ENCODE measurements around the gene FZD1. TPM values are rescaled to one million over a fixed set of nuclear protein-coding genes. Genes with fewer than 3 reads are reported as not detected.

FZD1 gene
- total and polyA plus RNA-seq, 2 of the 8 experiments (the other 6 are each of a cell fraction or from before 2014, with no cell fraction given): 0.62 to 0.91 TPM

DNA sequence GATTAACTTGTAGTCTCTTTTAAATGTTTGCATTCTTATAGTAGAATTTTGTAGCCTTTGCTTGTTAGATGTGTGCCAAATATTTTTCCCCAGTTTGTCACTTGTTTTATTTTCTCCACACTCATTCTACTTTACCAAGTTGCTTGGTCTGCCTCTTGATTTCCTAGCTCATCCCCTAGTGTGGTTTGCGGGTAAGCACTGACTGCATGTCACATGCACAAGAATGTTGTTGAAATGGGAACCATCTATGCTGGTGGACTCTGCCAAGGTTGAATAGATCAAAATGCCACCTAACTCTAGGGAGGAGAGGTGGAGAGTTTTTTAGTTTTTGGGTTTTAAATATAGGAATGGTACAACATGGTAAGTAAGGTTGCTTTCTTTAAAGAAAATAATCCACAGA lies 47.6 kb downstream of the FZD1 start:
- DNase-seq (ENCODE audit: low read depth in 1 of 2, low spot score in 2 of 2) (no peak), FAIRE-seq (no peak)
- Histone ChIP-seq H3K56ac (replicated peaks; ENCODE audit: insufficient read length, low read depth, low read length) (no peak overlapping the region), H3K9ac (replicated peaks in 1 of 4; ENCODE audit: extremely low read depth in 1 of 4, low read depth in 3 of 4, low read length in 3 of 4) (no peak overlapping the region), H3K27me3 (replicated peaks in 1 of 4; ENCODE audit: control insufficient read depth in 3 of 4, extremely low read depth in 1 of 4, insufficient read depth in 3 of 4, low read length in 3 of 4) (no peaks in the 10 kb centered on the region), H3K4me1 (replicated peaks in 1 of 4; ENCODE audit: control insufficient read depth in 3 of 4, insufficient read depth in 4 of 4, low read length in 3 of 4) (no peaks in the 10 kb centered on the region), H3K36me3 (ENCODE audit: control insufficient read depth in 2 of 4, insufficient read depth in 4 of 4, low read length in 3 of 4) (no peaks in the 10 kb centered on the region), H2AFZ (ENCODE audit: low read length) (no peak overlapping the region), H4K5ac (ENCODE audit: insufficient read length, low read depth, low read length) (no peak overlapping the region), H3K4me3 (ENCODE audit: extremely low read depth in 1 of 4, insufficient read depth in 2 of 4, low read depth in 3 of 4, low read length in 4 of 4) (no peak overlapping the region), H3K14ac (ENCODE audit: insufficient read length) (no peak overlapping the region), H3K18ac (ENCODE audit: extremely low read depth, low read length) (no peak overlapping the region), H2BK15ac (ENCODE audit: low read length) (no peak overlapping the region), H3K9me3 (ENCODE audit: insufficient read depth in 2 of 2, low read depth in 1 of 2, low read length in 1 of 2) (no peaks in the 10 kb centered on the region), H3K27ac (ENCODE audit: low read depth, low read length) (no peak overlapping the region), H4K20me1 (replicated peaks in 1 of 2; ENCODE audit: control insufficient read depth in 1 of 2, insufficient read depth in 2 of 2, low read length in 2 of 2) (no peaks in the 10 kb centered on the region), H2BK12ac (ENCODE audit: low read depth, low read length) (no peak overlapping the region), H4K91ac (replicated peaks; ENCODE audit: insufficient read length, low read length) (no peak overlapping the region), H2BK120ac (replicated peaks; ENCODE audit: low read depth, low read length) (no peak overlapping the region), H4K8ac (ENCODE audit: extremely low read depth, insufficient read depth, low read length) (no peak overlapping the region), H3K4ac (replicated peaks; ENCODE audit: insufficient read length, low read depth, low read length) (no peak overlapping the region), H2BK20ac (ENCODE audit: low read length) (no peak overlapping the region), H3K23me2 (ENCODE audit: low read depth, low read length) (no peaks in the 10 kb centered on the region), H2BK5ac (ENCODE audit: low read depth, low read length) (no peak overlapping the region), H3K23ac (ENCODE audit: insufficient read length) (no peak overlapping the region), H3K79me2 (ENCODE audit: control insufficient read depth in 1 of 2, insufficient read depth in 2 of 2, low read length in 2 of 2) (no peaks in the 10 kb centered on the region), H2AK5ac (ENCODE audit: low read depth, low read length) (no peak overlapping the region), H3K79me1 (ENCODE audit: low read depth, low read length) (no peaks in the 10 kb centered on the region), H3K4me2 (ENCODE audit: insufficient read depth in 1 of 2, low read depth in 2 of 2, low read length in 2 of 2) (no peak overlapping the region)
- ChIA-PET CTCF (ENCODE audit: partially characterized antibody) (no interaction called here), POLR2A (ENCODE audit: partially characterized antibody) (no interaction called here)
- WGBS, 2 experiments (ENCODE audit: extremely low coverage in 1 of 2, insufficient coverage in 1 of 2, insufficient read length in 1 of 2, insufficient replicate concordance in 2 of 2, low coverage in 1 of 2, low lambda C conversion rate in 2 of 2, missing lambda C conversion rate in 1 of 2): 100% methylated on average over 1 of the region's 1 CpG; no CpG with 5 or more reads in 1 of the 2 experiments
- no peak for TF ChIP-seq TAF1 (IDR thresholded peaks at IDR 0.05; ENCODE audit: low read depth, low read length)
- TF ChIP-seq BCL11A (IDR thresholded peaks at IDR 0.05; ENCODE audit: low read depth in 2 of 2, low read length in 2 of 2): no peak
- no peak for TF ChIP-seq CBX5 (IDR thresholded peaks at IDR 0.05; ENCODE audit: low read depth, low read length)
- no peak for TF ChIP-seq SIN3A (conservative IDR thresholded peaks at IDR 0.05 in 1 of 2, IDR thresholded peaks at IDR 0.05 in 1 of 2; ENCODE audit: low read depth in 1 of 2, low read length in 2 of 2)
- TF ChIP-seq, protein P1, sequence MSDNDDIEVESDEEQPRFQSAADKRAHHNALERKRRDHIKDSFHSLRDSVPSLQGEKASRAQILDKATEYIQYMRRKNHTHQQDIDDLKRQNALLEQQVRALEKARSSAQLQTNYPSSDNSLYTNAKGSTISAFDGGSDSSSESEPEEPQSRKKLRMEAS (IDR thresholded peaks at IDR 0.05): no peak
- TF ChIP-seq CTBP2 (IDR thresholded peaks at IDR 0.05; ENCODE audit: borderline replicate concordance, insufficient read depth, insufficient read length, low read length): no peak
- no peak for TF ChIP-seq SP4 (IDR thresholded peaks at IDR 0.05; ENCODE audit: low read length)
- TF ChIP-seq, protein P2, sequence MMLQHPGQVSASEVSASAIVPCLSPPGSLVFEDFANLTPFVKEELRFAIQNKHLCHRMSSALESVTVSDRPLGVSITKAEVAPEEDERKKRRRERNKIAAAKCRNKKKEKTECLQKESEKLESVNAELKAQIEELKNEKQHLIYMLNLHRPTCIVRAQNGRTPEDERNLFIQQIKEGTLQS (IDR thresholded peaks at IDR 0.05; ENCODE audit: insufficient read depth, low read depth, low read length): no peak
- no peak for TF ChIP-seq POU5F1 (IDR thresholded peaks at IDR 0.05; ENCODE audit: low read depth, low read length)
- no peak for TF ChIP-seq RBBP5 (IDR thresholded peaks at IDR 0.05; ENCODE audit: borderline replicate concordance, low read depth, low read length)
- TF ChIP-seq POLR2AphosphoS5 (IDR thresholded peaks at IDR 0.05; ENCODE audit: low read depth, low read length): no peak
- TF ChIP-seq JUN (IDR thresholded peaks at IDR 0.05; ENCODE audit: low read depth, low read length): no peak
- no peak for TF ChIP-seq CEBPB (IDR thresholded peaks at IDR 0.05; ENCODE audit: low read depth, low read length)
- TF ChIP-seq SP1 (IDR thresholded peaks at IDR 0.05; ENCODE audit: low read depth, low read length): no peak
- TF ChIP-seq CBX8 (IDR thresholded peaks at IDR 0.05; ENCODE audit: borderline replicate concordance, low read depth, low read length): no peak
